Sigmoid colon (tissue), 4 donors: ENCODE results near the gene MXD4.

Source experiments
- CTCF ChIP-seq, 4 experiments: fragments of 450-650 bp in 3 of 4; fragments of 200-600 bp in 1 of 4; IDR thresholded peaks; one replicate each; pipeline ENCODE4 v1.5.1; 2016 to 2019; ENCODE audit warnings: antibody characterized with exemption in 4 of 4, mild to moderate bottlenecking in 3 of 4, moderate library complexity in 2 of 4
- EP300 ChIP-seq, 4 donors: sonication (generic); formaldehyde crosslinking; IDR thresholded peaks; one replicate each; pipeline ENCODE4 v1.6.1; 2017; ENCODE audit warnings: antibody characterized with exemption in 4 of 4
- POLR2A ChIP-seq, 2 donors: fragments of 450-650 bp; IDR thresholded peaks; one replicate each; pipeline ENCODE4 v1.6.1; 2016; ENCODE audit warnings: antibody characterized with exemption in 2 of 2, mild to moderate bottlenecking in 2 of 2, moderate library complexity in 2 of 2

GRCh38 chr4:2305766-2306501 is 44.0 kb upstream of the MXD4 start:
- no peak for TF ChIP-seq CTCF (IDR thresholded peaks at IDR 0.05)
- no peak for TF ChIP-seq EP300 (IDR thresholded peaks at IDR 0.05)
- no peak for TF ChIP-seq POLR2A (IDR thresholded peaks at IDR 0.05)
